Heart left ventricle (tissue), 13 donors: ENCODE results near the gene DEFB112.

ENCODE experiments used
- CTCF ChIP-seq, 12 donors: fragments of 200-600 bp; sonication (generic) in 4 of 12; IDR thresholded peaks; one replicate each; pipeline versions ENCODE4 v1.5.0 to v1.8.0; 2018 to 2022; ENCODE audit warnings: antibody characterized with exemption in 12 of 12, mild to moderate bottlenecking in 5 of 12
- POLR2A ChIP-seq, 2 donors: fragments of 450-650 bp; IDR thresholded peaks; one replicate each; pipeline ENCODE4 v1.6.1; 2017; ENCODE audit warnings: antibody characterized with exemption in 2 of 2, mild to moderate bottlenecking in 2 of 2, moderate library complexity in 2 of 2
- donor health status: ischemic (EF 13 %, LVEDD 7.1; RV severe dilation, severe dysfunction).
- donor health status: DM: no; HTN: yes; CAD: no.
- donor health status: DM: no; HTN: no; CAD: no.
- donor health status: ischemic (EF 25% LVEDD 6.9; RV normal size, moderate dysfunction).
- donor health status: ischemic (EF 25% LVEDD 5.7; RV mildly dilated, moderate dysfunction).
- donor health status: ischemic (EF 35%, LVEDD 5.7; RV mildly dilated, moderate dysfunction).
- donor health status: nonischemic (EF 11% LVEDD 7.7; RV severe dilation, severe dysfunction).
- donor health status: DM: yes; HTN: yes; CAD: no.
- donor health status: PGD.
- donor health status: ischemic (EF 29% LVEDD 5.4; RV normal size, mild dysfunction).
- donor health status: nonischemic (EF 23%, LVEDD 6.1; RV moderate dilation, normal function).

DNA sequence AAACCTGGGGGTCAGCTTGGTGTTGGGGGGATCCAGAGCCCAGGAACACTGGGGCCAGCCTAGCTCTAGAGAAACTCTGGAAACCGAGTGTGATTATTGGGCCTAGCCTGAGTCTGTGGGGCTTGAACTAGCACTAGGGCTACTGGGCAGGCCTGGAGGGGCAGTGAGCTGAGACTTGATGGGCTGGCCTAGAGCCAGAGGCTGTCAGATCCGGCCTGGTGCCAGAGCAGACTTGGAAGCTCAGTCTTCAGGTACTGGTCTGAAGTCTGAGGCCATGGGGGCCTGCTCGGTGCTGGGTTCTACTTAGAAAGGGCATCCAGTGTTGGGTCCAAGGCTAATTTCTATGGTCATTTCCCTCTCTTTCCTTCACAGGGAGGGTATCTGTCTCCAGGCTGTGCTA lies 2.7 kb downstream of the DEFB112 start:
- TF ChIP-seq CTCF (IDR thresholded peaks at IDR 0.05) (no peak), POLR2A (IDR thresholded peaks at IDR 0.05) (no peak)
